ENCODE data around the gene HDAC8.
"Not testable (repeated sequence)": the region's sequence is repeated elsewhere in the genome, so short reads cannot be mapped to it uniquely, and the experiment has no call there.

Gene HDAC8

GRCh38 chrX:72371405-72371804 lies 201.2 kb downstream of the HDAC8 start:
- no peak for FAIRE-seq

GRCh38 chrX:72368796-72369195 lies 203.8 kb downstream of the HDAC8 start:
- FAIRE-seq = no peak

- no peak for FAIRE-seq
These were observed 205.1 kb downstream of the HDAC8 start for GRCh38 chrX:72367516-72367915.

- no peak for FAIRE-seq
These were observed 205.8 kb downstream of the HDAC8 start for GRCh38 chrX:72366701-72367454.

- FAIRE-seq = no peak
These were observed 206.5 kb downstream of the HDAC8 start for GRCh38 chrX:72366178-72366577.

GRCh38 chrX:72365126-72365525 lies 207.5 kb downstream of the HDAC8 start:
- FAIRE-seq = no peak

GRCh38 chrX:72360326-72360725 lies 212.3 kb downstream of the HDAC8 start:
- FAIRE-seq = no peak

GRCh38 chrX:72358313-72358712 lies 214.3 kb downstream of the HDAC8 start:
- no peak for FAIRE-seq

GRCh38 chrX:72352786-72353185 lies 219.9 kb downstream of the HDAC8 start:
- FAIRE-seq = no peak

- no peak for FAIRE-seq
These were observed 220.9 kb downstream of the HDAC8 start for GRCh38 chrX:72351606-72352334.

GRCh38 chrX:72349190-72349589 lies 223.5 kb downstream of the HDAC8 start:
- FAIRE-seq = no peak

- FAIRE-seq = no peak
These were observed 224.2 kb downstream of the HDAC8 start for GRCh38 chrX:72348247-72348979.

- FAIRE-seq = no peak
These were observed 225.3 kb downstream of the HDAC8 start for GRCh38 chrX:72347366-72347765.

- no peak for FAIRE-seq
These were observed 226.2 kb downstream of the HDAC8 start for GRCh38 chrX:72346302-72346949.

GRCh38 chrX:72340626-72341025 lies 232.0 kb downstream of the HDAC8 start:
- no peak for FAIRE-seq

- FAIRE-seq = no peak
These were observed 232.6 kb downstream of the HDAC8 start for GRCh38 chrX:72340041-72340440.

- no peak for FAIRE-seq
These were observed 242.5 kb downstream of the HDAC8 start for GRCh38 chrX:72330131-72330530.

- FAIRE-seq = no peak
These were observed 245.9 kb downstream of the HDAC8 start for GRCh38 chrX:72326605-72327300.

- not testable (repeated sequence) for FAIRE-seq
These were observed 253.0 kb downstream of the HDAC8 start for GRCh38 chrX:72319651-72320050.

GRCh38 chrX:72317139-72317538 lies 255.5 kb downstream of the HDAC8 start:
- FAIRE-seq = no peak

GRCh38 chrX:72316408-72317110 lies 256.1 kb downstream of the HDAC8 start:
- FAIRE-seq = no peak

- FAIRE-seq = no peak
These were observed 257.8 kb downstream of the HDAC8 start for GRCh38 chrX:72314881-72315280.
